CD4-positive, alpha-beta T cell treated with Interleukin-17A for 1 hour (primary cell): ENCODE measurements around the gene GSTM5.
"Not testable (repeated sequence)": the region's sequence is repeated elsewhere in the genome, so short reads cannot be mapped to it uniquely, and the experiment has no call there.

Source experiments
- DNase-seq: peaks from one replicate; pipeline ENCODE4 v3.0.0-alpha.2; 2020

Gene GSTM5

GRCh38 chr1:109762821-109763645 is 51.0 kb downstream of the GSTM5 start:
- DNase-seq = no peak

- no peak for DNase-seq
These were observed 51.8 kb downstream of the GSTM5 start, which contains the start of gene EPS8L3 for GRCh38 chr1:109763646-109764415. EPS8L3 (minus strand) TSS chr1:109763923; CDS start chr1:109761749, 2,174 bp downstream.

GRCh38 chr1:109764561-109765482 is 52.8 kb downstream of the GSTM5 start:
- DNase-seq = no peak

GRCh38 chr1:109765483-109765815 is 53.4 kb downstream of the GSTM5 start:
- no peak for DNase-seq

- DNase-seq = no peak
These were observed 54.0 kb downstream of the GSTM5 start for GRCh38 chr1:109765896-109766615.

GRCh38 chr1:109766991-109767636 is 55.1 kb downstream of the GSTM5 start:
- DNase-seq = not testable (repeated sequence)
